ENCODE results near the gene UCKL1. TPM values are rescaled to one million over a fixed set of nuclear protein-coding genes. Genes with fewer than 3 reads are reported as not detected.
"Not testable (repeated sequence)": the region's sequence is repeated elsewhere in the genome, so short reads cannot be mapped to it uniquely, and the experiment has no call there.

UCKL1 gene
- total RNA-seq, 1 donor from 2014 or later, result 28.9 TPM

- DNase-seq (ENCODE audit: low read depth, low spot score), result no peak
Measured at GRCh38 chr20:63944078-63944941, 11.9 kb downstream of the UCKL1 start.

- no peak for DNase-seq (ENCODE audit: low read depth, low spot score)
Measured at GRCh38 chr20:63943808-63944077, 12.5 kb downstream of the UCKL1 start.

- DNase-seq (ENCODE audit: low read depth, low spot score), result no peak
Measured at GRCh38 chr20:63942969-63943807, 13.0 kb downstream of the UCKL1 start.

GRCh38 chr20:63942250-63942951, 13.8 kb downstream of the UCKL1 start:
- DNase-seq (ENCODE audit: low read depth, low spot score), result no peak

- DNase-seq (ENCODE audit: low read depth, low spot score), result no peak
Measured at GRCh38 chr20:63941282-63942081, 14.7 kb downstream of the UCKL1 start.

GRCh38 chr20:63940472-63941266, 15.5 kb downstream of the UCKL1 start:
- no peak for DNase-seq (ENCODE audit: low read depth, low spot score)

GRCh38 chr20:63940071-63940471, 16.1 kb downstream of the UCKL1 start:
- no peak for DNase-seq (ENCODE audit: low read depth, low spot score)

GRCh38 chr20:63939061-63939935, 16.9 kb downstream of the UCKL1 start:
- no peak for DNase-seq (ENCODE audit: low read depth, low spot score)

GRCh38 chr20:63937596-63937995, 18.6 kb downstream of the UCKL1 start:
- no peak for DNase-seq (ENCODE audit: low read depth, low spot score)

- no peak for DNase-seq (ENCODE audit: low read depth, low spot score)
Measured at GRCh38 chr20:63935447-63935846, 20.8 kb downstream of the UCKL1 start.

- DNase-seq (ENCODE audit: low read depth, low spot score), result no peak
Measured at GRCh38 chr20:63934271-63935068, 21.7 kb downstream of the UCKL1 start.

- no peak for DNase-seq (ENCODE audit: low read depth, low spot score)
Measured at GRCh38 chr20:63933646-63934045, 22.6 kb downstream of the UCKL1 start.

GRCh38 chr20:63932606-63933160, 23.5 kb downstream of the UCKL1 start:
- no peak for DNase-seq (ENCODE audit: low read depth, low spot score)

- DNase-seq (ENCODE audit: low read depth, low spot score), result no peak
Measured at GRCh38 chr20:63931735-63932134, 24.5 kb downstream of the UCKL1 start.

GRCh38 chr20:63930971-63931553, 25.2 kb downstream of the UCKL1 start:
- DNase-seq (ENCODE audit: low read depth, low spot score), result no peak

- not testable (repeated sequence) for DNase-seq (ENCODE audit: low read depth, low spot score)
Measured at GRCh38 chr20:63929473-63929883, 26.7 kb downstream of the UCKL1 start.

GRCh38 chr20:63929071-63929470, 27.1 kb downstream of the UCKL1 start:
- DNase-seq (ENCODE audit: low read depth, low spot score), result no peak

GRCh38 chr20:63926298-63926697, 29.9 kb downstream of the UCKL1 start:
- DNase-seq (ENCODE audit: low read depth, low spot score), result no peak
